Nephron (organoid): ENCODE results near the gene FIGN.
A peak's percentile ranks its signal among the peaks of the same experiment; 100 is the strongest.

Experiments
- H3K27ac Mint-ChIP-seq, 3 experiments: 2 replicates each; pipeline ENCODE4 v1.8.0; 2020; ENCODE audit warnings: mixed read lengths in 3 of 3, mild to moderate bottlenecking in 2 of 3, moderate library complexity in 1 of 3
- H3K27me3 Mint-ChIP-seq: 2 replicates; pipeline ENCODE4 v1.8.0; 2021; ENCODE audit warnings: low read depth, mild to moderate bottlenecking, moderate library complexity, mixed read lengths
- H3K36me3 Mint-ChIP-seq: 2 replicates; pipeline ENCODE4 v1.8.0; 2020; ENCODE audit warnings: low read depth, mixed read lengths
- H3K4me1 Mint-ChIP-seq: 2 replicates; pipeline ENCODE4 v1.8.0; 2020; ENCODE audit warnings: mixed read lengths
- H3K4me3 Mint-ChIP-seq, 3 experiments: 2 replicates each; pipeline ENCODE4 v1.8.0; 2020; ENCODE audit warnings: mild to moderate bottlenecking in 3 of 3, mixed read lengths in 3 of 3, moderate library complexity in 2 of 3
- H3K9me3 Mint-ChIP-seq: 2 replicates; pipeline ENCODE4 v1.8.0; 2020; ENCODE audit warnings: mixed read lengths
- TF ChIP-seq, protein P1 (sequence below), 3 experiments: fragments of 200-600 bp; sonication (generic); IDR thresholded peaks; one replicate each; pipeline ENCODE4 v1.5.0; 2021; ENCODE audit warnings: antibody characterized with exemption in 3 of 3; ENCODE audit not compliant: unreplicated experiment in 3 of 3

FIGN gene

GRCh38 chr2:163646687-163647086, 89.1 kb downstream of the FIGN start:
- Mint-ChIP-seq H3K4me3 (no peak overlapping the region), H3K9me3 (no peaks in the 10 kb centered on the region), H3K4me1 (peaks cover 10% of the 10 kb centered on the region), H3K27me3 (no peaks in the 10 kb centered on the region), H3K36me3 (no peaks in the 10 kb centered on the region), H3K27ac (peak overlapping the region in 1 of 3 experiments; percentile 33)
- TF ChIP-seq, protein P1, sequence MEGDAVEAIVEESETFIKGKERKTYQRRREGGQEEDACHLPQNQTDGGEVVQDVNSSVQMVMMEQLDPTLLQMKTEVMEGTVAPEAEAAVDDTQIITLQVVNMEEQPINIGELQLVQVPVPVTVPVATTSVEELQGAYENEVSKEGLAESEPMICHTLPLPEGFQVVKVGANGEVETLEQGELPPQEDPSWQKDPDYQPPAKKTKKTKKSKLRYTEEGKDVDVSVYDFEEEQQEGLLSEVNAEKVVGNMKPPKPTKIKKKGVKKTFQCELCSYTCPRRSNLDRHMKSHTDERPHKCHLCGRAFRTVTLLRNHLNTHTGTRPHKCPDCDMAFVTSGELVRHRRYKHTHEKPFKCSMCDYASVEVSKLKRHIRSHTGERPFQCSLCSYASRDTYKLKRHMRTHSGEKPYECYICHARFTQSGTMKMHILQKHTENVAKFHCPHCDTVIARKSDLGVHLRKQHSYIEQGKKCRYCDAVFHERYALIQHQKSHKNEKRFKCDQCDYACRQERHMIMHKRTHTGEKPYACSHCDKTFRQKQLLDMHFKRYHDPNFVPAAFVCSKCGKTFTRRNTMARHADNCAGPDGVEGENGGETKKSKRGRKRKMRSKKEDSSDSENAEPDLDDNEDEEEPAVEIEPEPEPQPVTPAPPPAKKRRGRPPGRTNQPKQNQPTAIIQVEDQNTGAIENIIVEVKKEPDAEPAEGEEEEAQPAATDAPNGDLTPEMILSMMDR (IDR thresholded peaks at IDR 0.05; ENCODE audit: unreplicated experiment in 3 of 3), result no peak

GRCh38 chr2:163644238-163644637, 91.6 kb downstream of the FIGN start:
- Mint-ChIP-seq H3K27me3 (no peaks in the 10 kb centered on the region), H3K4me3 (no peak overlapping the region), H3K4me1 (peaks cover 19% of the 10 kb centered on the region), H3K9me3 (no peaks in the 10 kb centered on the region), H3K36me3 (no peaks in the 10 kb centered on the region), H3K27ac (no peak overlapping the region)
- TF ChIP-seq, protein P1 (IDR thresholded peaks at IDR 0.05; ENCODE audit: unreplicated experiment in 3 of 3), result no peak

- peaks cover 12% of the 10 kb centered on the region for H3K4me1 Mint-ChIP-seq
- no peaks in the 10 kb centered on the region for H3K36me3 Mint-ChIP-seq
- H3K4me3 Mint-ChIP-seq, result no peak overlapping the region
- H3K27me3 Mint-ChIP-seq, result no peaks in the 10 kb centered on the region
- no peak overlapping the region for H3K27ac Mint-ChIP-seq
- TF ChIP-seq, protein P1 (IDR thresholded peaks at IDR 0.05; ENCODE audit: unreplicated experiment in 3 of 3), result no peak
- H3K9me3 Mint-ChIP-seq, result no peaks in the 10 kb centered on the region
Observed at GRCh38 chr2:163641986-163642385, 93.8 kb downstream of the FIGN start.

GRCh38 chr2:163640542-163641193, 95.1 kb downstream of the FIGN start:
- H3K4me3 Mint-ChIP-seq, result no peak overlapping the region
- H3K27ac Mint-ChIP-seq, result no peak overlapping the region
- TF ChIP-seq, protein P1 (IDR thresholded peaks at IDR 0.05; ENCODE audit: unreplicated experiment in 3 of 3), result no peak
- H3K4me1 Mint-ChIP-seq, result peaks cover 9% of the 10 kb centered on the region
- H3K9me3 Mint-ChIP-seq, result no peaks in the 10 kb centered on the region
- H3K27me3 Mint-ChIP-seq, result no peaks in the 10 kb centered on the region
- no peaks in the 10 kb centered on the region for H3K36me3 Mint-ChIP-seq

GRCh38 chr2:163637871-163638270, 97.9 kb downstream of the FIGN start:
- Mint-ChIP-seq H3K36me3 (no peaks in the 10 kb centered on the region), H3K4me3 (no peak overlapping the region), H3K27me3 (no peaks in the 10 kb centered on the region), H3K27ac (peak overlapping the region in 1 of 3 experiments; percentile 40), H3K9me3 (no peaks in the 10 kb centered on the region), H3K4me1 (peaks cover 9% of the 10 kb centered on the region)
- TF ChIP-seq, protein P1 (IDR thresholded peaks at IDR 0.05; ENCODE audit: unreplicated experiment in 3 of 3), result no peak

DNA sequence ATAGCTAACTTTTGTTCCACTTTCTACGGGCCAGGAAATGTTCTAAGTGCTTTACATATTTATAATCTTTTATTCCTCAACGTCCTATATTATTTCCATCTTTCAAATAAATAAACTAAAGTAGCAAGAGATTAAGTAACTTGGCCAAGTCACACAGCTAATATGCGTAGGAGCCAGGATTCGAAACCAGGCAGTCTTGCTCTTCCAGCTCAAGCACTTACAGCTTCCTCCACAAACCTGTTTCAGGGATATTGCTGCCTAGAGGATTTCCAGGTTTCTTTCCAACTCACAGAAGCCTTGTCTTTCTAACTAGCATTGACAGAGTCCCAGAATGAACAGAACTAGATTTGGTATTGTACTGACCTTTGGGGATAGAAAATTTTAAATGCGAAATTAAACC, 102.5 kb downstream of the FIGN start:
- no peak overlapping the region for H3K4me3 Mint-ChIP-seq
- H3K27ac Mint-ChIP-seq, result no peak overlapping the region
- peaks cover 5% of the 10 kb centered on the region for H3K36me3 Mint-ChIP-seq
- TF ChIP-seq, protein P1 (IDR thresholded peaks at IDR 0.05; ENCODE audit: unreplicated experiment in 3 of 3), result no peak
- H3K9me3 Mint-ChIP-seq, result no peaks in the 10 kb centered on the region
- no peaks in the 10 kb centered on the region for H3K4me1 Mint-ChIP-seq
- H3K27me3 Mint-ChIP-seq, result no peaks in the 10 kb centered on the region
